Tongue (tissue), 2 donors: ENCODE data around the gene KDM1A. TPM values are rescaled to one million over a fixed set of nuclear protein-coding genes. Genes with fewer than 3 reads are reported as not detected.

Experiments used
- small RNA-seq: library from RNA; depleted of rRNA; stranded (forward); fragments of <200 nt; gene quantifications from one replicate; pipeline ENCODE3, GENCODE V24; 2014; ENCODE audit warnings: low replicate concordance
- total RNA-seq: library from RNA; depleted of rRNA; stranded (reverse); fragments of >200 nt; gene quantifications from one replicate; pipeline ENCODE4 v1.2.3, GENCODE V29; 2014

KDM1A gene
- total RNA-seq, 1 donor from 2014 or later = 98.1 TPM

Small RNAs within 50 kb of the gene (small RNA-seq; reads per million reads assigned to genes)
- not detected for gene MIR3115
- gene MIR4419A = not detected

Other genes starting within 250 kb of the KDM1A start
- gene LACTBL1, start 46.6 kb upstream of the KDM1A start, total RNA-seq = not detected
- not detected for gene TEX46, start 3.6 kb upstream of the KDM1A start, total RNA-seq
- gene LUZP1, start 149.4 kb downstream of the KDM1A start, total RNA-seq = 22.5 TPM
- gene HTR1D, start 198.0 kb downstream of the KDM1A start, total RNA-seq = not detected